Measurements from ENCODE around the gene SLC9A5.

The SLC9A5 gene

GRCh38 chr16:67229906-67230808 is 18.6 kb upstream of the SLC9A5 start:
- Histone ChIP-seq H3K4me1 (no peaks in the 10 kb centered on the region; the same call in 1 of the 2 replicates), H3K4me3 (ENCODE audit: low read depth, low read length) (no peak overlapping the region), H3K27me3 (no peaks in the 10 kb centered on the region), H3K9me3 (no peaks in the 10 kb centered on the region), H3K36me3 (peaks cover 39% of the 10 kb centered on the region)
- no peak for DNase-seq
- TF ChIP-seq CTCF (IDR thresholded peaks at IDR 0.05; ENCODE audit: low read depth, low read length), result no peak

GRCh38 chr16:67230809-67231660 is 17.7 kb upstream of the SLC9A5 start:
- no peak for DNase-seq
- Histone ChIP-seq H3K4me1 (peaks cover under 1% of the 10 kb centered on the region; the same call in 1 of the 2 replicates), H3K9me3 (no peaks in the 10 kb centered on the region), H3K27me3 (no peaks in the 10 kb centered on the region), H3K4me3 (ENCODE audit: low read depth, low read length) (no peak overlapping the region), H3K36me3 (peaks cover 39% of the 10 kb centered on the region)
- no peak for TF ChIP-seq CTCF (IDR thresholded peaks at IDR 0.05; ENCODE audit: low read depth, low read length)

GRCh38 chr16:67233596-67233995 is 15.2 kb upstream of the SLC9A5 start:
- H3K27me3 ChIP-seq, result no peaks in the 10 kb centered on the region
- DNase-seq, result no peak
- no peak overlapping the region for H3K4me3 ChIP-seq (ENCODE audit: low read depth, low read length)
- no peak for TF ChIP-seq CTCF (IDR thresholded peaks at IDR 0.05; ENCODE audit: low read depth, low read length)
- no peaks in the 10 kb centered on the region for H3K9me3 ChIP-seq
- H3K36me3 ChIP-seq, result peaks cover 41% of the 10 kb centered on the region
- peaks cover 4% of the 10 kb centered on the region; the same call in 1 of the 2 replicates for H3K4me1 ChIP-seq

- Histone ChIP-seq H3K36me3 (peaks cover 35% of the 10 kb centered on the region), H3K4me1 (peaks cover 4% of the 10 kb centered on the region; the same call in 1 of the 2 replicates), H3K9me3 (no peaks in the 10 kb centered on the region), H3K27me3 (no peaks in the 10 kb centered on the region), H3K4me3 (ENCODE audit: low read depth, low read length) (no peak overlapping the region)
- TF ChIP-seq CTCF (IDR thresholded peaks at IDR 0.05; ENCODE audit: low read depth, low read length), result no peak
- no peak for DNase-seq
Observed at GRCh38 chr16:67234180-67234597, 14.6 kb upstream of the SLC9A5 start.

- Histone ChIP-seq H3K4me1 (peaks cover 4% of the 10 kb centered on the region; the same call in 1 of the 2 replicates), H3K36me3 (peaks cover 17% of the 10 kb centered on the region), H3K4me3 (ENCODE audit: low read depth, low read length) (no peak overlapping the region)
Observed at GRCh38 chr16:67235816-67236562, 12.8 kb upstream of the SLC9A5 start.

More at GRCh38 chr16:67235816-67236562, 12.8 kb upstream of the SLC9A5 start:
- H3K9me3 ChIP-seq, result no peaks in the 10 kb centered on the region
- DNase-seq, result no peak
- TF ChIP-seq CTCF (IDR thresholded peaks at IDR 0.05; ENCODE audit: low read depth, low read length), result no peak
- H3K27me3 ChIP-seq, result no peaks in the 10 kb centered on the region

All from BE2C (cell line).